Transverse colon (tissue), 4 donors: ENCODE measurements around the gene MXRA8.

Source experiments
- EP300 ChIP-seq: sonication (generic); formaldehyde crosslinking; IDR thresholded peaks from one replicate; pipeline ENCODE4 v1.6.1; 2017; ENCODE audit warnings: antibody characterized with exemption, low read depth
- POLR2A ChIP-seq: fragments of 450-650 bp; IDR thresholded peaks from one replicate; pipeline ENCODE4 v1.6.1; 2016; ENCODE audit warnings: antibody characterized with exemption, mild to moderate bottlenecking, moderate library complexity
- POLR2AphosphoS5 ChIP-seq, 3 donors: sonication (generic); formaldehyde crosslinking; IDR thresholded peaks; one replicate each; pipeline ENCODE4 v1.6.1; 2016; ENCODE audit warnings: antibody characterized with exemption in 3 of 3
- TF ChIP-seq, protein P1 (sequence below), 5 experiments: fragments of 200-600 bp in 3 of 5; fragments of 450-650 bp in 2 of 5; sonication (generic) in 3 of 5; IDR thresholded peaks; 1 replicate in 2 of 5; 2 replicates in 3 of 5; pipeline ENCODE4 v1.5.1; 2016 to 2017; ENCODE audit warnings: antibody characterized with exemption in 5 of 5, inconsistent platforms in 3 of 5, mild to moderate bottlenecking in 2 of 5, moderate library complexity in 1 of 5

DNA sequence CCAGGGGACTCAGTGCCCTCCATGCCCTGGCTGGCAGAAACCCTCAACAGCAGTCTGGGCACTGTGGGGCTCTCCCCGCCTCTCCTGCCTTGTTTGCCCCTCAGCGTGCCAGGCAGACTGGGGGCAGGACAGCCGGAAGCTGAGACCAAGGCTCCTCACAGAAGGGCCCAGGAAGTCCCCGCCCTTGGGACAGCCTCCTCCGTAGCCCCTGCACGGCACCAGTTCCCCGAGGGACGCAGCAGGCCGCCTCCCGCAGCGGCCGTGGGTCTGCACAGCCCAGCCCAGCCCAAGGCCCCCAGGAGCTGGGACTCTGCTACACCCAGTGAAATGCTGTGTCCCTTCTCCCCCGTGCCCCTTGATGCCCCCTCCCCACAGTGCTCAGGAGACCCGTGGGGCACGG, 30.1 kb downstream of the MXRA8 start:
- TF ChIP-seq, protein P1, sequence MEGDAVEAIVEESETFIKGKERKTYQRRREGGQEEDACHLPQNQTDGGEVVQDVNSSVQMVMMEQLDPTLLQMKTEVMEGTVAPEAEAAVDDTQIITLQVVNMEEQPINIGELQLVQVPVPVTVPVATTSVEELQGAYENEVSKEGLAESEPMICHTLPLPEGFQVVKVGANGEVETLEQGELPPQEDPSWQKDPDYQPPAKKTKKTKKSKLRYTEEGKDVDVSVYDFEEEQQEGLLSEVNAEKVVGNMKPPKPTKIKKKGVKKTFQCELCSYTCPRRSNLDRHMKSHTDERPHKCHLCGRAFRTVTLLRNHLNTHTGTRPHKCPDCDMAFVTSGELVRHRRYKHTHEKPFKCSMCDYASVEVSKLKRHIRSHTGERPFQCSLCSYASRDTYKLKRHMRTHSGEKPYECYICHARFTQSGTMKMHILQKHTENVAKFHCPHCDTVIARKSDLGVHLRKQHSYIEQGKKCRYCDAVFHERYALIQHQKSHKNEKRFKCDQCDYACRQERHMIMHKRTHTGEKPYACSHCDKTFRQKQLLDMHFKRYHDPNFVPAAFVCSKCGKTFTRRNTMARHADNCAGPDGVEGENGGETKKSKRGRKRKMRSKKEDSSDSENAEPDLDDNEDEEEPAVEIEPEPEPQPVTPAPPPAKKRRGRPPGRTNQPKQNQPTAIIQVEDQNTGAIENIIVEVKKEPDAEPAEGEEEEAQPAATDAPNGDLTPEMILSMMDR (IDR thresholded peaks at IDR 0.05), result no peak
- no peak for TF ChIP-seq POLR2A
- no peak for TF ChIP-seq EP300
- no peak for TF ChIP-seq POLR2AphosphoS5 (IDR thresholded peaks at IDR 0.05)
